HepG2 (cell line): Measurements from ENCODE around the gene UNC93A. TPM values are rescaled to one million over a fixed set of nuclear protein-coding genes. Genes with fewer than 3 reads are reported as not detected.

Experiments
- BHLHE40 ChIP-seq: IDR thresholded peaks from 2 replicates; pipeline ENCODE4 v1.6.1; 2011; ENCODE audit warnings: low read length, improper control_type of control experiment
- ELF1 ChIP-seq: sonication (generic); formaldehyde crosslinking; IDR thresholded peaks from 2 replicates; pipeline ENCODE4 v1.4.0; 2020; ENCODE audit warnings: missing genetic modification reagents
- GPBP1L1 ChIP-seq: sonication (generic); formaldehyde crosslinking; IDR thresholded peaks from 2 replicates; pipeline ENCODE4 v1.5.0; 2020; ENCODE audit warnings: mild to moderate bottlenecking, missing genetic modification reagents
- HHEX ChIP-seq: IDR thresholded peaks from 2 replicates; pipeline ENCODE4 v1.6.1; 2016; ENCODE audit warnings: control low read depth
- ISX ChIP-seq: sonication (generic); formaldehyde crosslinking; conservative IDR thresholded peaks from 2 replicates; pipeline ENCODE4 v1.5.0; 2020; ENCODE audit warnings: missing genetic modification reagents
- SATB2 ChIP-seq: sonication (generic); formaldehyde crosslinking; IDR thresholded peaks from 2 replicates; pipeline ENCODE4 v1.5.0; 2020; ENCODE audit warnings: missing genetic modification reagents
- TAF15 ChIP-seq: fragments of 200-400 bp; formaldehyde crosslinking; IDR thresholded peaks from one replicate; pipeline ENCODE4 v1.6.1; 2018; ENCODE audit warnings: mild to moderate bottlenecking, low read depth, low read length; ENCODE audit not compliant: poor library complexity, severe bottlenecking
- YY1 ChIP-seq: IDR thresholded peaks from 2 replicates; pipeline ENCODE4 v1.6.1; 2011; ENCODE audit warnings: low read length, low read depth, moderate library complexity, mild to moderate bottlenecking; ENCODE audit not compliant: insufficient read depth, insufficient replicate concordance
- ZBTB1 ChIP-seq: sonication (generic); formaldehyde crosslinking; IDR thresholded peaks from 2 replicates; pipeline ENCODE4 v1.4.0; 2020; ENCODE audit warnings: missing genetic modification reagents, borderline replicate concordance
- ZNF232 ChIP-seq: sonication (generic); formaldehyde crosslinking; IDR thresholded peaks from 2 replicates; pipeline ENCODE4 v1.4.0; 2020; ENCODE audit warnings: missing genetic modification reagents, borderline replicate concordance
- ZNF282 ChIP-seq: fragments of 450-650 bp; IDR thresholded peaks from 2 replicates; pipeline ENCODE4 v1.6.1; 2018; ENCODE audit not compliant: partially characterized antibody
- ZNF337 ChIP-seq: sonication (generic); formaldehyde crosslinking; IDR thresholded peaks from 2 replicates; pipeline ENCODE4 v1.5.1; 2020; ENCODE audit warnings: missing genetic modification reagents, low read depth, mild to moderate bottlenecking, borderline replicate concordance
- ZNF343 ChIP-seq: sonication (generic); formaldehyde crosslinking; IDR thresholded peaks from 2 replicates; pipeline ENCODE4 v1.4.0; 2020; ENCODE audit warnings: mild to moderate bottlenecking, missing genetic modification reagents
- ZNF431 ChIP-seq: sonication (generic); formaldehyde crosslinking; IDR thresholded peaks from 2 replicates; pipeline ENCODE4 v1.9.0; 2022; ENCODE audit warnings: missing genetic modification reagents, low read depth, mild to moderate bottlenecking, borderline replicate concordance
- ZNF512 ChIP-seq: sonication (generic); formaldehyde crosslinking; IDR thresholded peaks from 2 replicates; pipeline ENCODE4 v1.4.0; 2020; ENCODE audit warnings: mild to moderate bottlenecking, missing genetic modification reagents
- ZNF549 ChIP-seq: sonication (generic); formaldehyde crosslinking; IDR thresholded peaks from 2 replicates; pipeline ENCODE4 v1.5.0; 2020; ENCODE audit warnings: missing genetic modification reagents
- ZNF577 ChIP-seq: sonication (generic); formaldehyde crosslinking; IDR thresholded peaks from 2 replicates; pipeline ENCODE4 v1.4.0; 2020; ENCODE audit warnings: mild to moderate bottlenecking, low read depth, missing genetic modification reagents, borderline replicate concordance
- ZNF639 ChIP-seq: conservative IDR thresholded peaks from 2 replicates; pipeline ENCODE4 v1.6.1; 2018; ENCODE audit warnings: missing genetic modification reagents
- ZSCAN12 ChIP-seq: sonication (generic); formaldehyde crosslinking; IDR thresholded peaks from 2 replicates; pipeline ENCODE4 v1.9.0; 2021; ENCODE audit warnings: mild to moderate bottlenecking, missing genetic modification reagents
- polyA plus RNA-seq, 8 experiments: library from polyadenylated mRNA; depleted of rRNA in 3 of 8; stranded (reverse) in 7 of 8; unstranded in 1 of 8; fragments of >200 nt; fragmentation: Illumina TruSeq in 4 of 8; extraction: Trizol in 4 of 8; gene quantifications; 2 replicates each; pipeline versions ENCODE4 v1.2.1 to v1.2.3, GENCODE V29; 2011 to 2016; ENCODE audit warnings: low read depth in 4 of 8, missing spikeins in 1 of 8, mixed read lengths in 1 of 8; ENCODE audit not compliant: insufficient read depth in 1 of 8
- total RNA-seq, 5 experiments: library from RNA; depleted of rRNA; stranded (reverse); fragments of >200 nt; fragmentation: Illumina TruSeq; extraction: Trizol; gene quantifications; 2 replicates each; pipeline ENCODE4 v1.2.3, GENCODE V29; 2016; ENCODE audit warnings: low read depth in 1 of 5
- TF ChIP-seq, protein P1 (sequence below): sonication (generic); formaldehyde crosslinking; IDR thresholded peaks from 2 replicates; pipeline ENCODE4 v1.4.0; 2020; ENCODE audit warnings: missing genetic modification reagents
- TF ChIP-seq, protein P2 (sequence below): IDR thresholded peaks from 2 replicates; pipeline ENCODE4 v1.6.1; 2016; ENCODE audit warnings: mild to moderate bottlenecking
- TF ChIP-seq, protein P3 (sequence below): sonication (generic); formaldehyde crosslinking; IDR thresholded peaks from 2 replicates; pipeline ENCODE4 v1.5.0; 2020; ENCODE audit warnings: mild to moderate bottlenecking, low read depth, missing genetic modification reagents, borderline replicate concordance

Gene UNC93A
- total and polyA plus RNA-seq, 2 of the 13 experiments (the other 11 are each of a cell fraction or from before 2014, with no cell fraction given) = 11.0 to 42.7 TPM

DNA sequence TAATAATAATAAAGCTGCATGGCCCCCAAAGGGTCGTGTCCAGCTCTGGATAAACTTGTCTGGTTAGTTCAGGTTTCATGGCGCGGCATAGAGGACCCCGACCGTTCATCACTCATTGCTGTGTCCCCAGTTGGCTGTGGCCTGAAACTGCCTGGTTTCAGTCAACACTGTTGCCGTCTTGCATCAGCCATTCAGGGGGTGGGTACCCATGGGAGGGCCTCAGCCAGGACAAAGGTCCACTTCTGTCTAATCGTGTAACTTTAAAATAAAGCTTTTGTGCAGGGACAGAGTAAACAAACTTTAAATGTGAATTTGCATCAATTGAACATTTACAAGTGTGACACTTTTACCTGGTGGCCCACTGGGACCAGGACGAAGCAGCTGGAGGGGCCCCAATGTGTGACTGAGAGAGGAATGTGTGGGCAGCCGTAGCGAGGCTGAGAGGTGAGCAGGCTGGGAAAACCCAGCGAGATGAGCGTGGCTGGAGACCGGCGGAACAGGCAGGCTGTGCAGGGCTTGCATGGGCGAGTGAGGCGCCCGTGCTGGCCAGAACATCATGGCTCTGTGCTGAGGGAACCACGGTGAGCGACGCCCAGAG lies 22.3 kb upstream of the UNC93A start (continued):
- TF ChIP-seq, protein P1, sequence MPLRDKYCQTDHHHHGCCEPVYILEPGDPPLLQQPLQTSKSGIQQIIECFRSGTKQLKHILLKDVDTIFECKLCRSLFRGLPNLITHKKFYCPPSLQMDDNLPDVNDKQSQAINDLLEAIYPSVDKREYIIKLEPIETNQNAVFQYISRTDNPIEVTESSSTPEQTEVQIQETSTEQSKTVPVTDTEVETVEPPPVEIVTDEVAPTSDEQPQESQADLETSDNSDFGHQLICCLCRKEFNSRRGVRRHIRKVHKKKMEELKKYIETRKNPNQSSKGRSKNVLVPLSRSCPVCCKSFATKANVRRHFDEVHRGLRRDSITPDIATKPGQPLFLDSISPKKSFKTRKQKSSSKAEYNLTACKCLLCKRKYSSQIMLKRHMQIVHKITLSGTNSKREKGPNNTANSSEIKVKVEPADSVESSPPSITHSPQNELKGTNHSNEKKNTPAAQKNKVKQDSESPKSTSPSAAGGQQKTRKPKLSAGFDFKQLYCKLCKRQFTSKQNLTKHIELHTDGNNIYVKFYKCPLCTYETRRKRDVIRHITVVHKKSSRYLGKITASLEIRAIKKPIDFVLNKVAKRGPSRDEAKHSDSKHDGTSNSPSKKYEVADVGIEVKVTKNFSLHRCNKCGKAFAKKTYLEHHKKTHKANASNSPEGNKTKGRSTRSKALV (CRISPR knock-in tag) = peak; percentile 67
- no peak for TF ChIP-seq ZNF577 (CRISPR knock-in tag)
- TF ChIP-seq ZSCAN12 (CRISPR knock-in tag) = no peak; the same call in 1 of the 2 replicates
- TF ChIP-seq ZNF337 (CRISPR knock-in tag) = no peak
- TF ChIP-seq ZNF512 = peak; percentile 48; the same call in 1 of the 2 replicates
- TF ChIP-seq ZNF343 (CRISPR knock-in tag) = peak; percentile 91
- TF ChIP-seq, protein P2, sequence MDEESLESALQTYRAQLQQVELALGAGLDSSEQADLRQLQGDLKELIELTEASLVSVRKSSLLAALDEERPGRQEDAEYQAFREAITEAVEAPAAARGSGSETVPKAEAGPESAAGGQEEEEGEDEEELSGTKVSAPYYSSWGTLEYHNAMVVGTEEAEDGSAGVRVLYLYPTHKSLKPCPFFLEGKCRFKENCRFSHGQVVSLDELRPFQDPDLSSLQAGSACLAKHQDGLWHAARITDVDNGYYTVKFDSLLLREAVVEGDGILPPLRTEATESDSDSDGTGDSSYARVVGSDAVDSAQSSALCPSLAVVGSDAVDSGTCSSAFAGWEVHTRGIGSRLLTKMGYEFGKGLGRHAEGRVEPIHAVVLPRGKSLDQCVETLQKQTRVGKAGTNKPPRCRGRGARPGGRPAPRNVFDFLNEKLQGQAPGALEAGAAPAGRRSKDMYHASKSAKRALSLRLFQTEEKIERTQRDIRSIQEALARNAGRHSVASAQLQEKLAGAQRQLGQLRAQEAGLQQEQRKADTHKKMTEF = peak; percentile 92
- TF ChIP-seq TAF15 = peak; percentile 85
- no peak; the same call in 1 of the 2 replicates for TF ChIP-seq ZNF549 (CRISPR knock-in tag)
- TF ChIP-seq ZNF639 (CRISPR knock-in tag) = peak; percentile 49; the same call in 1 of the 2 replicates
- no peak for TF ChIP-seq ISX (CRISPR knock-in tag)
- peak; percentile 93; the same call in 1 of the 2 replicates for TF ChIP-seq ZNF232
- TF ChIP-seq ZNF282 = no peak
- TF ChIP-seq, protein P3, sequence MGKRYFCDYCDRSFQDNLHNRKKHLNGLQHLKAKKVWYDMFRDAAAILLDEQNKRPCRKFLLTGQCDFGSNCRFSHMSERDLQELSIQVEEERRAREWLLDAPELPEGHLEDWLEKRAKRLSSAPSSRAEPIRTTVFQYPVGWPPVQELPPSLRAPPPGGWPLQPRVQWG (CRISPR knock-in tag) = no peak
- TF ChIP-seq ELF1 = peak; percentile 41; the same call in 1 of the 2 replicates
- TF ChIP-seq YY1 = peak; percentile 33
- peak; percentile 97 for TF ChIP-seq ZNF431
- peak; percentile 72 for TF ChIP-seq SATB2 (CRISPR knock-in tag)
- TF ChIP-seq ZBTB1 (CRISPR knock-in tag) = no peak
- TF ChIP-seq HHEX = no peak
- no peak for TF ChIP-seq BHLHE40
- no peak for TF ChIP-seq GPBP1L1 (CRISPR knock-in tag)
